PFSK-1 (cell line): ENCODE measurements around the gene ASIC4.

Experiments used
- POLR2AphosphoS5 ChIP-seq: IDR thresholded peaks from 2 replicates; pipeline ENCODE4 v1.6.1; 2012; ENCODE audit warnings: low read depth, mild to moderate bottlenecking, control low read depth, low read length, moderate library complexity
- SIN3A ChIP-seq: IDR thresholded peaks from 2 replicates; pipeline ENCODE4 v1.6.1; 2012; ENCODE audit warnings: mild to moderate bottlenecking, low read length, moderate library complexity, borderline replicate concordance; ENCODE audit not compliant: insufficient read depth
- TAF1 ChIP-seq: IDR thresholded peaks from 2 replicates; pipeline ENCODE4 v1.6.1; 2012; ENCODE audit warnings: low read length, control low read depth, borderline replicate concordance; ENCODE audit not compliant: insufficient read depth

DNA sequence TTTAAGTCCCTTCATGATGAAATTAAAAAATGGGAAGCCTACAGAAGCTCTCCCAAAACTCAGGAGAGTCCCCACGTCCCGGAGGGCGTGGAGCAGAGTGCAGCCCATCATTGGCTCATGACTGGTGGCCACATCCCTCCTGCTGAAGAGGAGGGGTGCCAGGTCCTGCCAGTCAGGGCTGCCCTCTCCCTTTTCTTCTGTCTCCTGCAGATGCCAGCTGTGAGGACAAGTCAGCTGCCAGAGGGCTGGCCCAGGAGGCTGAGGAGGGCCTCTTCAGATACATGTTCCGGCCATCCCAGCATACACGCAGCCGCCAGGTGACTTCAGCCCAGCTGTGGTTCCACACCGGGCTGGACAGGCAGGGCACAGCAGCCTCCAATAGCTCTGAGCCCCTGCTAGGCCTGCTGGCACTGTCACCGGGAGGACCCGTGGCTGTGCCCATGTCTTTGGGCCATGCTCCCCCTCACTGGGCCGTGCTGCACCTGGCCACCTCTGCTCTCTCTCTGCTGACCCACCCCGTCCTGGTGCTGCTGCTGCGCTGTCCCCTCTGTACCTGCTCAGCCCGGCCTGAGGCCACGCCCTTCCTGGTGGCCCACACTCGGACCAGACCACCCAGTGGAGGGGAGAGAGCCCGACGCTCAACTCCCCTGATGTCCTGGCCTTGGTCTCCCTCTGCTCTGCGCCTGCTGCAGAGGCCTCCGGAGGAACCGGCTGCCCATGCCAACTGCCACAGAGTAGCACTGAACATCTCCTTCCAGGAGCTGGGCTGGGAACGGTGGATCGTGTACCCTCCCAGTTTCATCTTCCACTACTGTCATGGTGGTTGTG is 60.4 kb downstream of the ASIC4 start:
- TF ChIP-seq POLR2AphosphoS5: no peak
- TF ChIP-seq TAF1: no peak
- TF ChIP-seq SIN3A: no peak
